ENCODE results near the gene RPGR.

RPGR gene

GRCh38 chrX:38327775-38328081 lies 419 bp upstream of the RPGR start:
- no peak for DNase-seq

DNA sequence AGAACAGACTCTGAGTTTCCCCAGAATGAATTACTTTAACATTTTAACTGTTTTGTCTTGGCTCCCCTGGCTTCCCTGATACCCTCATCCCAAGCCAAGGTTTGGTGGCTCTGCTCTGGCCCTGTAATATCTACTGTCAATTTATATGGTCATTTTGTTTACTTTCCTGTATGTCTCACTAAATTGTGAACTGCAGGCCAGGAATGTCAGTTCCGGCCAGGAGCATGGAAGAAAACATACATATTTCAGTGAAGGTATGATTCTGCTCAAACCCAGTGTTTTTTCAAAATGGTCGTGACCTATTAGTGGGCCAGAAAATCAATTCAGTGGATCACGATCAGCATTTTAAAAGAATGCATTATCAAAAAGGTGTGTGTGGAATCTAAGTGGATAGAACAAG lies 1.2 kb downstream of the RPGR start:
- DNase-seq: no peak

DNA sequence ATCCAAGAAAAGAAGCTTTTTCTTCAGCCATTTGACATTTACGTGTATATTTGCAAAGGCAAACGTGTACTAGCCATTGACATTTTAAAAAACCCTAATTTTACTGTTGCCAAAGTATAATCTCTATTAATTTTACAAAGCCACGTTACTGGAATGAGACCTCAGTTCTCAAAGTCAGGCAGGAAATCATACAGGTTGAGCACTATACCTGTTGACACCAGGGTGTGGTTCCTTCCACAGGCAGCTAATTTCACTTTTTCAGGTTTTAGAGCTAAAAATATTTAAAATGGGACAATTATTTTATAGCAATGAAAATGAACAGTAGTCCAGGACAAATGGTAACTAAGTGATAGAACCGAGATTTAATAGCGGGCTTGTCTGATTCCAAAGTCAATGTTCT lies 6.5 kb downstream of the RPGR start:
- DNase-seq: no peak

GRCh38 chrX:38318606-38319005 lies 8.7 kb downstream of the RPGR start:
- DNase-seq: no peak

DNA sequence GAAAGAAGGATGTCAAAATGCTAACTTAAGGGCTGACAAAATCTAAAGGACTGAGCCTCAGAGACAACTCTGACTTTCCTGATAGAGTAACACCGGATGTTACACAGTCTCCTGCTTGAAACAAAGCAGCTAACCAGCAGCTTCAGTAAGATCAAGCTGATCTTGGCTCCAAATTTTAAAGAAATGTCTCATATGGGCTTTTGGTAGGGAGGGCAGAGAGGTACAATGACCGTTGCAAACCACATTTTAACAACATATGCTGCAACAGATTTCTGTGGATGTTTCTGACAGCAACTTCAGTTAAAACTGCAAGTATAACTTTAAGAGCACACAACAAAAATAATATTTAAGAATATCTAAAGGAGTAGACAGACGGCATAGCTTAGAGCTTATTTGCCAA lies 9.1 kb downstream of the RPGR start:
- DNase-seq: no peak

DNA sequence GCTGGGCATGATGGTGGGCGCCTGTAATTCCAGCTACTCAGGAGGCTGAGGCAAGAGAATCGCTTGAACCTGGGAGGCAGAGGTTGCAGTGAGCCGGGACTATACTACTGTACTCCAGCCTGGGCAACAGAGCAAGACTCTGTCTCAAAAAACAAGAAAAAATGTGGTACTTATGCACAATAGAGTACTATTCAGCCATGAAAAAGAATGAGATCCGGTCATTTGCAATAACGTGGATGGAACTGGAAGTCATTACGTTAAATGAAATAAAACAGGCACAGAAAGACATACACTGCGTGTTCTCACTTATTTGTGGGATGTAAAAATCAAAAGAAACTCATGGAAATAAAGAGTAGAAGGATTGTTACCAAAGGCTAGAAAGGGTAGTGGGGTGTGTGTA lies 12.1 kb downstream of the RPGR start:
- DNase-seq: no peak

DNA sequence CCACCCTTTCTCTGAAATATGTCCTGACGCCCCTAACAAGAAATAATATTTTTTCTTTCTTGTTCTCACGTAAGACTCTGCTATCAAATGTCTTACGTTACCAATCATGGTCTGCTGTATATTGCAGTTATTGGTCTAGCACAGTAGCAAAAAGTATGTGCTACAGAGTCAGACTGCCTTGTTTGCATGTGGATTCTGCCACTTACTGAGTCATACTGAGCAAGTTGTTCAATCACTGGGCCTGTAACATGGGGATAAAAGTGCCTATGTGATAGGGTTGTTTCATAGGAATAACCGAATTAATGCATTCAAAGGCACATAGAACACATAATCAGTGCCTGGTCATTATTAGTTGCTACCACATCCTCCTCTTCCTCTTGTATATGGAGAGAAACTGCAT lies 14.1 kb downstream of the RPGR start:
- no peak for DNase-seq

DNA sequence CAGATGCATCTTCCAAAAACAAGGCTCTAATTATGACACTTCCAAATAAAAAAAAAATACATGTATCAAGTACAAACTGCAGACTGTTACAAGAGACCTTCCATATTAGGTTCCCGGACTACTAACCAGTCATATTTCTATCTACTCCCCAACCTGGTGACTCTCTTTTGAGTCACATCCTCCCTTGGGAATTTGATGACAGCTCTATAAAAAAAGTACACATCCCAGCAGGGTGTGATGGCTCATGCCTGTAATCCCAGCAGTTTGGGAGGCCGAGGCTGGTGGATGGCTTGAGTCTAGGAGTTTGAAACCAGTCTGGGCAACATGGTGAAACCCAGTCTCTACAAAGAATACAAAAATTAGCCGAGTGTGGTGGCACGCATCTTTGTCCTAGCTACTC lies 14.9 kb downstream of the RPGR start:
- no peak for DNase-seq

DNA sequence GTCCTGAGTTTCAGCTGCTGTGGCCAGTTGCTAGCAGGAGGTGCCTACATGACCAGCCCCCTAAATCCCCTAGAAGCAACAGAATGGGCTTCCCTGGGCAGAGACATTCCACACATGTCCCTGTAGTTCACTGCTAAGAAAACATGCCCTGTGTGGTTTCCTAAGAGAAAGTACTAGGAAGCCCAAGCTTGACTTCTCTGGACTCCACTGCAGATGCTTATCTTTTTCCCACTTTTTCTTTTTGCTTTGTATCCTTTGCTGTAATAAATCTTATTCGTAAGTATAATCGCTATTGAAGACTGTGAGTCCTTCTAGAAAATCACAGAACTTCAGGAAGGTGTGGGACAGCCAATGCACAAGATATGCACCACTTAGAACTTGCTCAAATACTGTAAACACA lies 15.6 kb downstream of the RPGR start:
- no peak for DNase-seq

DNA sequence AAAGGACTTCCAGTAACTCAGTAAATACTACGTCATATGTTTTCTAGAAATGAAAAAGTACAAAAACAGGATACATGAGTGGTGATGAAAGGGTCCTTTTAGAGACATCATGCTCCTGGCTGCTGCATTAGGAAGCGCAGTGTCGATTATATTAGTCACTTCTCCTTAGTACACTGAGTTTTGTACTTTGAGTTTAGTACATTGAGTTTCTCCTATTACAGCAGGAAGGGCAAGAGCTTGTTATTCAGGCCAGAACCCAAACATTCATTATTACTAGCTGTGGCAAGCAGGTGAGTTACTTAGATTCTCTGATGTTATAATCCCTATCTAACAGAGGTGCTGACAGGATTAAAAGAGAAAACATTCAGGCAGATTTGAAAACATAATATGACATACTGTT lies 21.3 kb downstream of the RPGR start:
- no peak for DNase-seq

GRCh38 chrX:38304010-38304409 lies 23.3 kb downstream of the RPGR start:
- DNase-seq: no peak

GRCh38 chrX:38293741-38294140 lies 33.6 kb downstream of the RPGR start:
- no peak for DNase-seq

DNA sequence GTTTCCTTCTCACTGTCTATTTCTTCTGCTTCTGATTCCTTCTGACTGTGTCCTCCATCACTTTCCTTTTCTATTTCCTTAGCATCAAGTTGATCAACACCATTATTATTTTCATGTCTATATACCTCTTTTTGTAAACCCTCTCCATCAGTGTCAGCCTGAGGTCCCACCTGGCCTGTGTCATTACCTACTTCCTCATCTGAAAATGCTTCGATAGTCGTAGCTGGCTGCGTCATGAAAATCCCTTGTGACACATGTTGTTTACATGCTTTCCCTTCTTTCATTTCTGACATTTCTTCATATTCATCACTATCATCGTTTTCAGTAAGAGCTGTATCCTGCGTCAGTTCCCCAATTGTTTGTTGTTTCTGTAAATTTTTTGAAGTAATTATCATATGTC lies 39.6 kb downstream of the RPGR start:
- no peak for DNase-seq

DNA sequence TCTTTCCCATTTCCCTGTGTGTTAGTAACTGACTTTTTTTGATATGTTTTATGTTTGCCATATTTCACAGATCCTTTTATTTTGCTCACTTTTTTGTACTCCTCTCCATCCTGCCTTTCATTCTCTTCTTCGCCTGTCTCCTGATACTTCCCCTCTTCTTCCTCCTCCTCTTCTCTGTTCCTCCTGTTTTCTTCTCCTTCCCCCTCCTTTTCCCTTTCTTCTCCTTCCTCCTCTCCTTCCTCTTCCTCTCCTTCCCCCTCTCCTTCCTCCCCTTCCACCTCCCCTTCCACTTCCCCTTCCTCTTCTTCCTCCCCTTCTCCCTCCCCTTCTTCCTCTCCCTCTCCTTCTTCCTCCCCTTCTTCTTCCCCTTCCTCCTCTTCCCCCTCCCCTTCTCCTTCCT lies 41.7 kb downstream of the RPGR start:
- no peak for DNase-seq

GRCh38 chrX:38282049-38282448 lies 45.3 kb downstream of the RPGR start:
- no peak for DNase-seq

DNA sequence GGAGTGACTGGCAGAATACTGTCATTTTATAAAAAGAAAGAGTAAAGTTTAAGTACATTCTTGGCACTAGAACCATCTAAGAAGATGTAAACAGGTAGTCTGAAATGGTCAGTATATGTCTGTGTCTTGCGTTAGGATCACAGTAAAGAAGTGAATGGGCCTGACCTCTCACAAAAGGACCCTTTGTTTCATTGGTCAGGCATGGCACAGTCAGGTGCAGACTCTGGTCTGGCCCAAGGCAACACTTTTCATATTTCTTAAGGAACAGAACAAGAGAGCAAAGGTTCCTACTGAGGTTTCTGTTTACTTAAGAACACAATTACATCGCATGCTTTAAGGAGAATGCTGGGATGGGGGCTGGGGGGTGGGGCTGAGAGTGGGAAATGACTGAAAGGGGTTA lies 48.1 kb downstream of the RPGR start:
- no peak for DNase-seq

DNA sequence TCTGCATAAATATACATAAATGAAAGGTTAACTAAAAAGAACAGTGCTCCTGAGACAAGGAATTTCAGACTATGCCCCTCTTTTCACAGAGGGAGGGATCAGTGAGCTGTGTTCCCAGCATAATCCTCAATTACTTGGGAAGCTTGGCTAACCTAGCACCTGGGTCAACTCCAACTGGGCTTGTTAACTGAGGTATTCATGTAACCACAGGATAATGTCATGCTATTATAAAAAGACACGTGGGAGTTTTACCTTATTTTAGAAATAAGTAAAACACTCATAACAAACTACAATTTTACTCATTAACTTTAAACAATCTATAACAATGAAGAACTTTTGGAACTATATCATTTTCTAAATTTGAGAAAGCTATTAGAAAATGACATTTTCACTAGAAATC lies 48.6 kb downstream of the RPGR start:
- no peak for DNase-seq

- no peak for DNase-seq
Observed at GRCh38 chrX:38277802-38278201, 49.5 kb downstream of the RPGR start.

DNA sequence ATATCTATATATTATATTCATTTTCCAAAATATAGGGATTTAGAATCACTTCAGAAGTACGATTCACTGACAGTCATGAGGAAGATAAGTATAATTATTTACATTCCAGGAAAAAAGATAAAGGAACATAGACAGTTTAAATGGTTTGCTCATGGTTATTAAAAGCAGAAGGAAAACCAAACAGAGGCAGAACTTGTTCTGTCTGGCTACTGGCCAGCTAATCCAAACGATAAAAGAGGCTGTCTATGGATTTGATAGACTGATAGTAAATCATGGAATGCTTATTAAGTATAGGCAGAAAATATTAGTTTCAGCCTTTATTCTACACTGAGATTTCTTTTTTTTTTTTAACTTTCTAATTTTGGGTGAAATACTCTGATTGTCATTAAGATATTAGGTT lies 50.2 kb downstream of the RPGR start:
- DNase-seq: peak in 1 of 2 donors; percentile 8

- no peak for DNase-seq
Observed at GRCh38 chrX:38276089-38276488, 51.2 kb downstream of the RPGR start.

DNA sequence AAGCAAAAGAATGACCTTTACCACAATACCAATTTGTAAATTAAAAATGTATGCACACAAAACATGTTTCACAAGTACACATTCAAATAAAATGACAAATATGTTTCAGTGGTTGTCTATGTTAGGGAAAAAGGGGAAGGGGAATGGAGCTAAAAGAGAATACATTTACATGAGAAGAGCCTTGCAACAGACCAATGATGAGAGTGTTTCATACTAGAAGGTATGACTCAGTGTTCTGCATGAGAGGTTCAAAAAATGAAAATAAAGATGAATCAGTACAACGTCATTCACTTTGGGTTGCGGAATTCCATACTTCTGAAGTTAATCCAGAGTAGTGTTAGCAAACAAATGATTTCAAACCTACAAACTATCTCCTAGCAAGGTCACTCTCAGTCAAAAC lies 51.7 kb downstream of the RPGR start:
- DNase-seq: peak; percentile 63 to 81

- DNase-seq: no peak
Observed at GRCh38 chrX:38273453-38273852, 53.9 kb downstream of the RPGR start.

GRCh38 chrX:38271154-38271716 lies 56.1 kb downstream of the RPGR start:
- no peak for DNase-seq

DNA sequence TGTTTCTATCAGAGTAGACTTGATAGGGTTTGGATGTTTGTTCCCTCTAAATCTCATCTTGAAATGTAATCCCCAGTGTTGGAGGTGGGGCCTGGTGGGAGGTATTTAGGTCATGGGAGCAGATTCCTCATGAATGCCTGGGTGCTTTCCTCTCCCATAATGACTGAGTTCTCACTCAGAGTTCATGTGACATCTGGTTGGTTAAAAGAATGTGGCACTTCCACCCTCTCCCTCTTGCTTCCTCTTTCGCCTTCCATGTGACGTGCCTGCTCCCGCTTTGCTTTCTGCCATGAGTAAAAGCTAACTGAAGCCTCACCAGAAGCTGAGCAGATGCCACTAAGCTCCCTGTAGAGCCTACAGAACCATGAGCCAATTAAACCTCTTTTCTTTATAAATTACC lies 59.3 kb downstream of the RPGR start:
- DNase-seq: peak; percentile 37 to 56

GRCh38 chrX:38262715-38263620 lies 64.3 kb downstream of the RPGR start:
- DNase-seq: no peak

All from inflammatory macrophage (primary cell).